Effector CD4-positive, alpha-beta T cell (primary cell): ENCODE measurements around the gene STAP2.

Source experiments
- DNase-seq: peaks from one replicate; pipeline ENCODE4 v3.0.0-alpha.2; 2020

Gene STAP2

GRCh38 chr19:4326837-4327251, 11.8 kb downstream of the STAP2 start:
- DNase-seq, result peak; percentile 12

DNA sequence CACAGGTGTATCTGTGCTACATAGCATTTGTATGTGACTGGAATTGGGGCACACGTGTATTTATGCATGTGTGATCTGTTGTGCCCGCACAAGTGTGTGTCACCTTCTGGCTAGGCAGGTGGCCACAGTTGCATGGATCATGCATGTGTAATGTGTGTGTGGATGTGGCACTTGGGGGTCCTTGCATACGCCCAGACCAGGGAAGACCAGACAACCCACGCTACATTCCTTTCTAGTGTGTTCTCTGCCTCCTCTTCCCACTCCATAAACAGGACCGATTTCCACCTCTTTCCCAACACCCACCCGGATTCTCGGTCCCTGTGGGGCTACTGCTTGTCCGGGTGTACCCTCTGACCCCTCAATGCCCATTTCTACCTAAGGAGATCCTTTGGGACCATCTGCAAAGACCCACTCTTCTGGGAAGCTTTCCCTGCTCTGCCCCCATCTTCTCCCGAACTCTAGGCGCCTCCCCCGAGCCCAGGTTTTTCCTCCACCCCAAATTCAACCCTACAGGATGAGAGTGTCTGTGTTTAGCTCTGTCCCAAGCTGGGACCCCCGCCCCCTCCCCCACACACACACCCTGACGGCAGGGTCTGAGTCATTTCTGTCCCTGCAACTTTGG, 12.3 kb downstream of the STAP2 start:
- DNase-seq, result no peak

GRCh38 chr19:4324228-4324627, 14.4 kb downstream of the STAP2 start:
- no peak for DNase-seq

DNA sequence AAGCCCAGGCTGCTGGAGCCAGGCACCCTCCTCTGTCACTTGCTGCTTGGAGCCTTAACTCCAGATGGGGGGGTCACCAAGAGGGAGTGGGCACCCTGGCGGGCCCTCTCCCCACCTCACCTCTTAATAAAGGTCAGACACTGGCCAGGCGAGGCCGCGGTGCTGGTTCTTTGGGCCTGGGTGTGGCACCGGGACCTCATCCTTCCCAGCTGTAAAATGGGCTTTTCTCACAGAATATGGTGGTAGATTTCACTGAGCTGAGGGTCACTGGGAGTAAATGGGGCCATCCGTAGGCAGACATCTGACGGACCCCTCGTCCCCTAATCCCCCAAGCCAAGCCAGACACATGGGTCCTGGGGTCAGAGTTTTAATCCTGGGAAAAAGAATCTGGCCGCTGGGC, 14.9 kb downstream of the STAP2 start:
- no peak for DNase-seq

GRCh38 chr19:4322942-4323665, 15.5 kb downstream of the STAP2 start:
- no peak for DNase-seq

GRCh38 chr19:4320419-4320818, 18.2 kb downstream of the STAP2 start:
- no peak for DNase-seq

DNA sequence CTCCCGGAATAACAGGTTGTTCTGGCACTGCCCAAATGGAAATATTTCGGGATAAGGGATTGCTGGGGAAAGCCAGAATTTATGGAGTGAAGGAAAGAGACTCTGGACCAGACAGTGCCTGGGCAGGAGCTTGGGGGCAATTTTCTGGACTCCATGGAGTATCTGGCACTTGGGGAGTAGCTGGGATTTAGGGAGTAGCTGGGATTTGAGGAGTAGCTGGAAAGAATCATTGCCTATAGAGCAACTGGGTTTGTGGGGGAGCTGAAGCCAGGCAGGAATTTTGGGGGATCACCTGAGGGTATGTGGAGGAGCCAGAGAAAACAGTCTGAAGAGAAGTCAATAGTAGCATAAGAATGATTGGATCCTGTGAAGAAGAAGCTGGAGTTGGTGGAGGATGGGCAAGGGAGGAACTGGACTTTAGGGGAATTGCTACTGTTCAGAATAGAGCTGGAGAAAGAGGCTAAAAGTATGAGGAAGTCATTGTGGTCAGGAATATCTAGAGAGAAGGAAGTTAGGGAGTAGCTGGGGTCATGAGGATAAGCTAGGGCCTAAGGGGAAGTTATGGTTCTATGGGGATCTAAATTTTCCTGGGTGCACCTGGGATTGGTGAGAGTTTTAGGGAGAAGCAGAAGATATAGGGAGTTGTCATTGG, 19.4 kb downstream of the STAP2 start:
- no peak for DNase-seq

- DNase-seq, result no peak
Measured at GRCh38 chr19:4318460-4318859, 20.2 kb downstream of the STAP2 start.

- DNase-seq, result no peak
Measured at GRCh38 chr19:4316956-4317355, 21.7 kb downstream of the STAP2 start.

- DNase-seq, result no peak
Measured at GRCh38 chr19:4313847-4314490, 24.7 kb downstream of the STAP2 start.

DNA sequence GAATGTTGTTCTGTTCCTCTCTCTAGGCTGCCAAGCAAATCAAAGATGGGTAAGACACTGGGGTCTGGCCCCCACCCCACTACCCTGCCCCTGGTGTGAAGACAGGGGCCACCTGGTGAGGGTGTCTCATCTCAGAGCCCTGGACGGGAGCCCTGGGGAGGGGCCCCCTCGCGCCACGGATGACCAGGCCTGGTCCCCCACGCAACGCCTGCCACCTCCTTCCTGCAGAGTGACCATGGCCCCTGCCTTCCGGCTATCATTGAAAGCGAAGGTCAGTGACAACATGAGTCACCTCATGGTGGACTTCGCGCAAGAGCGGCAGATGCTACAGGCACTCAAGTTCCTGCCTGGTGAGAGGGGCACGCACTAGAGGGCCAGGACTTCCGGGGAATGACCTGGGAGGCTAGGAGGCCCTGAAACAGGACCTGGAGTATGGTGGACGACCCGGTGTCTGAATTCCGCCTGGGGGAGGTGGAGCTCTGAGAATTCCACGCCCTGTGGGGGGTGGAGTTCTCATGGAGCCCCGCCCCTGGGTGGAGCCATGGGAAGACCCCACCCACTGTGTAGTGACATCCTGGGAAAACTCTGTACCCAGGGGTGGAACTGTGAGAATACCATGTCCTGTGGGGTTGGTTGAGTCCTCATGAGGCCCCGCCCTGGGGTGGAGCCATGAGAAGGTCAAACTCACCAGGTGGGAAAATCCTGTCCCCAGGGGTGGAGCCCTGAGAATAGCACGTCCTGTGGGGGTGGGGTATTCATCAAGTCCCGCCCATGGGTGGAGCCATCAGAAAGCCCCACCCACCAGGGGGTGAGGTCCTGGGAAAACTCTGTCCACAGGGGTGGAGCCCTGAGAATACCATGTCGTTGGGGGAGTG, 28.1 kb downstream of the STAP2 start:
- no peak for DNase-seq

DNA sequence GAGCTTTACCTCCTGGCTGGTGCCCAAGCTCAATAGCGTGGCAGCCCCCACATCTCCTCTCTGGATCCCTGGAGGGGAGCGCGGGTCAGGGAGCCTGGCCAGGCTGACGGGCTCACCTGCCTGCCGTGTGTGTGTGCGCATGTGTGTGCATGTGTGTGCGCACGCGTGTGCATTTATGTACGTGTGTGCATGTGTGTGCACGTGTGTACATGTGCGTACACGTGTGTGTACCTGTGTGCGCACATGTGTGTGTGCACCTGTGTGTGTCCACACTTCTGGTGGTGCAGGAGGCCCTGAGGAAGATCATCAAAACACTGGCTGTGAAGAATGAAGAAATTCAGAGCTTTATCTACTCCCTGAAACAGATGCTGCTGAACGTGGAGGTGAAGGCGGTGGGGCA, 33.0 kb downstream of the STAP2 start:
- DNase-seq, result no peak

DNA sequence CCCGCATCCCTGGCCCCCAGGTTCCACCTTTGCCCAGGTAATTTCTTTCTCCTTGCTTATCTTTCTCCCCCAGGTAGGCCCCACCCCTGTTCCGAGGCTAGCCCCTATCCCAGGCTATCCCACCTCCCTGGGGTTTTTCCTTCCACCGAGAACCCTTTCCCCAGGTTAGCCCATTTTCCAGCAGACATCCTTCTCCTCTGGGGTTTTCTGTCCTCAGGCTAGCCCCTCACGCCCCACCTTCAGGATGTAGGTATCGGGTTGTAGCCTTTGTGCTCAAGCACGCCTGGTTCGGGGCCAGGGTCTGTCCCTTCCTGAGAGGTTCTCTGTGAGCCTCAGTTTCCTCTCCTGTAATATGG, 33.4 kb downstream of the STAP2 start:
- DNase-seq, result no peak

DNA sequence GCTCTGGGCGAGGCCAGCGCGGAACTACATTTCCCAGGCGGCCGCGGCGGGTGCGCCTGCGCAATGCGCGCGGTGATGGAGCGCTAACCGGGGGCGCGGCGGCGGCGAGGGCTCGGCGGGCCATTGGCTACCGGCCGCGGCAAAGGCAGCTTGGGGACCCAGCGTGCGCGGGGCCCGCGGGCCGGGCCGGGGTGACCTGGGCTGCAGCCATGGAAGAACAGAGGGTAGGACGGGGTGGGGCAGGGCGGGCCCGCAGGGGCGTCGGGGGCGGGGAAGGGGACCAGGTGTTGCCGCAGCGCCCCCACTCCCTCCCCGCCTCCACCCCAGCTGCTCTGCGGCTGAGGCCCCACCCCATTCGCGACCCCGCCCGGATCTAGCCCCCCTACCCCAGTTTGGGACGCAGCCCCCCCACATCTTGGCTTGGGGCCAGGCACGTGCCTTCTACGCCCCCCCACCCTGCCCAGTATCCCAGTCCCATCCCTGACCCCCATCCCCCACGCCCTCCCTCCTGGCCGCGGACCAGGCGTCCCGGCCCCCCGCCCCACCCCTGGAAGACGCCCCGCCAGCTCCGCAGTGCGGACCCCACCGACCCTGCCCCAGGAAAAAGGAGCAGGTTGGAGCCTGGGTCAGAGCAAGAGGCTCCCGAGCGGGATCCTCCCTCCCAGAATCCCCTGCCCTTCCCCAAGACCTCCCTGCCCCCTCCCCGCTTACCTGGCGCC, 33.9 kb downstream of the STAP2 start, which contains the start of gene FSD1:
Gene FSD1 (plus strand): TSS at position 61 of the 719 bp plus-strand sequence. CDS start 149 bp downstream, at position 210.
- DNase-seq, result peak; percentile 28

- no peak for DNase-seq
Measured at GRCh38 chr19:4303819-4304537, 34.6 kb downstream of the STAP2 start.

- DNase-seq, result no peak
Measured at GRCh38 chr19:4302243-4302640, 36.4 kb downstream of the STAP2 start, which contains the start of gene TMIGD2. TSS of gene TMIGD2 (minus strand) at chr19:4302389. CDS start at chr19:4302385, 4 bp downstream.

- no peak for DNase-seq
Measured at GRCh38 chr19:4301590-4302242, 36.9 kb downstream of the STAP2 start.

- DNase-seq, result no peak
Measured at GRCh38 chr19:4300589-4300988, 38.0 kb downstream of the STAP2 start.

- DNase-seq, result no peak
Measured at GRCh38 chr19:4298810-4299550, 39.6 kb downstream of the STAP2 start.
